ENCODE data around the gene MKRN3.
A peak's percentile ranks its signal among the peaks of the same experiment; 100 is the strongest.

MKRN3 gene

DNA sequence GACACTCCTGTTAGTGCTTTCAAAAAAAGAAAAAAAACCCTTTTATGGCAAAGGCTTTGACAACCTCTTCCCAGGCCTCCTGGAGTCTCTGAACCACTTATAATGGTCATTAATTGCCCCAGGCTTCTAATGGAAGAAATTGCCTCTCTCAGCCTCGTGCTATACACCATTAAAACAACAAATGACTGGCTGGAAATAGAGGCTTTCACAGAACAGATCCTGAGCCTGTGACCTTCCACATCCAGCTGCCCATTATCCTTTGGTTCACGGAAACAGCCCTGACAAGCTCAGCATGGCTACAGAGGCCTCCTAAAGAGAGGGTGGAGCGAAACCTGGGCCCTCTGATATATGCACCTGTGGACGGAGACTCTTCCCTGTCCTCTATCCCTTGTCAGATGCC, 26.8 kb upstream of the MKRN3 start:
- no peak overlapping the region for H3K4me3 ChIP-seq (ENCODE audit: low read length)
- TF ChIP-seq, protein P1, sequence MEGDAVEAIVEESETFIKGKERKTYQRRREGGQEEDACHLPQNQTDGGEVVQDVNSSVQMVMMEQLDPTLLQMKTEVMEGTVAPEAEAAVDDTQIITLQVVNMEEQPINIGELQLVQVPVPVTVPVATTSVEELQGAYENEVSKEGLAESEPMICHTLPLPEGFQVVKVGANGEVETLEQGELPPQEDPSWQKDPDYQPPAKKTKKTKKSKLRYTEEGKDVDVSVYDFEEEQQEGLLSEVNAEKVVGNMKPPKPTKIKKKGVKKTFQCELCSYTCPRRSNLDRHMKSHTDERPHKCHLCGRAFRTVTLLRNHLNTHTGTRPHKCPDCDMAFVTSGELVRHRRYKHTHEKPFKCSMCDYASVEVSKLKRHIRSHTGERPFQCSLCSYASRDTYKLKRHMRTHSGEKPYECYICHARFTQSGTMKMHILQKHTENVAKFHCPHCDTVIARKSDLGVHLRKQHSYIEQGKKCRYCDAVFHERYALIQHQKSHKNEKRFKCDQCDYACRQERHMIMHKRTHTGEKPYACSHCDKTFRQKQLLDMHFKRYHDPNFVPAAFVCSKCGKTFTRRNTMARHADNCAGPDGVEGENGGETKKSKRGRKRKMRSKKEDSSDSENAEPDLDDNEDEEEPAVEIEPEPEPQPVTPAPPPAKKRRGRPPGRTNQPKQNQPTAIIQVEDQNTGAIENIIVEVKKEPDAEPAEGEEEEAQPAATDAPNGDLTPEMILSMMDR (conservative IDR thresholded peaks at IDR 0.05; ENCODE audit: low read depth, low read length) = no peak
- DNase-seq (ENCODE audit: low read depth) = no peak

DNA sequence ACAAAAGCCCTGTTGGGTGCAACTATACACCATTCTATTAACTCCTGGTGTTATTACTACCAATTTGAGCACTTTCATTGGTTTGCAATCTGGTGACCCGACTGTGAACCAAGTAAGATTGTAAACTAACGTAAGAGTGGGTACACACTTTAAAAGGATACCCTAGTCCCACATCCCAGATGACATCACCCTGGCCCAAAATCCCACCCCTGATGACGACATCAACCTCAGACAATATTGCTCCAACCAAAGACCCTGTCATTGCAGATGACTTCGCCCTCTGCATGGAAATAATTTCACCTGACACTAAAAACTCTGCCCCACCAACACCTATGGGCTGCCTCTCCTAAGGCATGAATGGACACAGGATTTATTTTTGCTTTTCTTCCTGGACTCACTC, 25.6 kb upstream of the MKRN3 start:
- DNase-seq (ENCODE audit: low read depth) = no peak
- TF ChIP-seq, protein P1 (conservative IDR thresholded peaks at IDR 0.05; ENCODE audit: low read depth, low read length) = no peak
- no peak overlapping the region for H3K4me3 ChIP-seq (ENCODE audit: low read length)

DNA sequence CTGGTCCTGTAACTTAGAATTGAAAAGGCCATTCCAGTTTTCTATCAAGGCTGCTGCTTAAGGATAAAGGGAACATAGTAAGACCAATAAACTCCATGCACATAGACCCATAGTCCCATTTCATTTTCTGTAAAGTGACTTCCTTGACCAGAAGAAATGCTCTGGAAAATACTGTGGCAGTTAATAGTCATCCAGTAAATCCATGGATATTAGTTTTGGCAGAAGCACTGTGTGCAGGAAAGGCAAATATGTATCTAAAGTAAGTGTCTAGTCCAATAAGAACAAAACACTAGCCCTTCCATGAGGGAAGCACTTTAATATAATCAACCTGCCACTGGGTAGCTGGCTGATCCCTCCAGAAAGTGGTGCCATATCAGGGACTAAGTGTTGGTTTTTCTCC, 19.3 kb upstream of the MKRN3 start:
- H3K4me3 ChIP-seq (ENCODE audit: low read length) = no peak overlapping the region
- DNase-seq (ENCODE audit: low read depth) = no peak
- TF ChIP-seq, protein P1 (conservative IDR thresholded peaks at IDR 0.05; ENCODE audit: low read depth, low read length) = no peak

DNA sequence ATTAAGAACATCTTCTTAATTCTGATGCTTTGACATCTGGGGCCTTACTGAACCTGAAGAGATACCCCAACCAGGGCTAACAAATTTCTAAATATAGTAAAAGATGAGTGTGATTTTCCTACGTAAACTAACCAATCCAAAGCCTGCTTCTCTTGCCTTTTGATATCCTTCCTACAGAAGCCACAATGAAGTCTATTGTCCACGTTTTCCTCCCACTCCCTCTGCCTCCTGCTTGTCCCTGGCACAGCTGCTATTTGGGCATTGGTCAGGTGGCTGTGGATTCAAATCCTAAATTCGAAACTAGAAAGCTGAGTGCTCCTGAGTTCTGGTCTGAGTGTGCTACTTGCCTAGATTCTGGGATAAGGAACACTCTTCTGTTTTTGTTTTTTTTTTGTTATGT, 17.4 kb upstream of the MKRN3 start:
- DNase-seq (ENCODE audit: low read depth) = no peak
- no peak overlapping the region for H3K4me3 ChIP-seq (ENCODE audit: low read length)
- TF ChIP-seq, protein P1 (conservative IDR thresholded peaks at IDR 0.05; ENCODE audit: low read depth, low read length) = no peak

DNA sequence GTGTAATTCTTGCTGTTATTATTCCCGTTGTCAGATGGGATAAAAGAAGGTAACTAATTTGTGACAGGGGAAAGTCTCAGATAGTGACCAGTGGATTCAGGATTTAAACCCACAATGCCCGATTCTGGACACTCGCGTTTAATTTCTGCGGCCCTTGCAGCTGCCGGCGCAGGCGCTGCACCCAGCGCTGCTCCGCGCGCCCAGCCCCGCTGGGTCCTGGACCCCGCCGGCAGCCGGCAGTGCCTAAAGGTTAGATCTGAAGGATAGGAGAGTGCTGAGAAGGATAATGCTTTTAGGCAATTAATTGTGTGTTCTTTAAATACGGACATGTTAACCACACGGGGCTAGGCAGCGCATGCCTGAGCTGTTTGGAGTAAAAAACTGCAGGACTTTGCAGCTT, 3.6 kb upstream of the MKRN3 start:
- no peak for DNase-seq (ENCODE audit: low read depth)
- TF ChIP-seq, protein P1 (conservative IDR thresholded peaks at IDR 0.05; ENCODE audit: low read depth, low read length) = no peak
- H3K4me3 ChIP-seq (ENCODE audit: low read length) = peak overlapping the region; percentile 32

DNA sequence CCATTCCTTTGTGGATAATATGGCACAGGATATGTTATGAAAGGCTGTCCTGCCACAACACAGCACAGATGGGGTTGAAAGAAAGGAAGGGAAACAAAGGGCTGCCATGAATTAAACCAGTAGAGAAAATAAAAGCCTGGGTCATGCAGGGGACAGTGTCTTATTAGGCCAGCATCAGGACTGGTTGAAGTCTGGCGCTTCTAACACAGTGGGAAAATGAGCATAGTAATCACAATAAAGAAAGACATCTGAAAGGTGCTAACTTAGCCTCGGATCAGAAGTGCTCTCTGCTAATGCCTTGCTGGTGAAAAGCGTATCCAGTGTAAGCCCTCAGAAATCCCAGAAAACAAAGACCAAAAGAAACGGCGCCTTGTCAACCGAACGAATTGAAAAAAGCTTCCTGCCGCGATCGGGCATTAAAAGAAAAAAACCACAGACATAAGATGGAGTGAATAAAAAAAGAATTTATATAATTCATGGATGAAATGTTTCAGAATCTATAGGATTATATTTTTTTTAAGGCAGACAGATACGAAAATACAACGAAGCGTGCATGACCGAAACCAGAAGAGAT, 566 bp upstream of the MKRN3 start:
- no peak for DNase-seq (ENCODE audit: low read depth)
- TF ChIP-seq, protein P1 (conservative IDR thresholded peaks at IDR 0.05; ENCODE audit: low read depth, low read length) = no peak
- peak overlapping the region; percentile 77 for H3K4me3 ChIP-seq (ENCODE audit: low read length)

DNA sequence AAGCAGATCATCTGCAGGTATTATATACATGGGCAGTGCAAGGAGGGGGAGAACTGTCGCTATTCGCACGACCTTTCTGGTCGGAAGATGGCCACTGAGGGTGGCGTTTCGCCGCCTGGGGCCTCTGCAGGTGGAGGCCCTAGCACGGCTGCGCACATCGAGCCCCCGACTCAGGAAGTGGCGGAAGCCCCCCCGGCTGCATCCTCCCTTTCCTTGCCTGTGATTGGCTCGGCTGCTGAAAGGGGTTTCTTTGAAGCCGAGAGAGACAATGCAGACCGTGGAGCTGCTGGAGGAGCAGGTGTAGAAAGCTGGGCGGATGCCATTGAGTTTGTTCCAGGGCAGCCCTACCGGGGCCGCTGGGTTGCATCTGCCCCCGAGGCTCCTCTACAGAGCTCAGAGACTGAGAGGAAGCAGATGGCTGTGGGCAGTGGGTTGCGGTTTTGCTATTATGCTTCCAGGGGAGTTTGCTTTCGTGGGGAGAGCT, 639 bp downstream of the MKRN3 start:
- no peak for DNase-seq (ENCODE audit: low read depth)
- TF ChIP-seq, protein P1 (conservative IDR thresholded peaks at IDR 0.05; ENCODE audit: low read depth, low read length) = no peak
- H3K4me3 ChIP-seq (ENCODE audit: low read length) = peak overlapping the region; percentile 77

Measured in retinal pigment epithelial cell (primary cell).